ENCODE measurements around the gene ATP2B3. TPM values are rescaled to one million over a fixed set of nuclear protein-coding genes. Genes with fewer than 3 reads are reported as not detected.
A peak's percentile ranks its signal among the peaks of the same experiment; 100 is the strongest.

ATP2B3 gene
- total and polyA plus RNA-seq, 9 of the 15 experiments (the other 6 are each of a cell fraction or from before 2014, with no cell fraction given) = 0.04 TPM; not detected in 8

DNA sequence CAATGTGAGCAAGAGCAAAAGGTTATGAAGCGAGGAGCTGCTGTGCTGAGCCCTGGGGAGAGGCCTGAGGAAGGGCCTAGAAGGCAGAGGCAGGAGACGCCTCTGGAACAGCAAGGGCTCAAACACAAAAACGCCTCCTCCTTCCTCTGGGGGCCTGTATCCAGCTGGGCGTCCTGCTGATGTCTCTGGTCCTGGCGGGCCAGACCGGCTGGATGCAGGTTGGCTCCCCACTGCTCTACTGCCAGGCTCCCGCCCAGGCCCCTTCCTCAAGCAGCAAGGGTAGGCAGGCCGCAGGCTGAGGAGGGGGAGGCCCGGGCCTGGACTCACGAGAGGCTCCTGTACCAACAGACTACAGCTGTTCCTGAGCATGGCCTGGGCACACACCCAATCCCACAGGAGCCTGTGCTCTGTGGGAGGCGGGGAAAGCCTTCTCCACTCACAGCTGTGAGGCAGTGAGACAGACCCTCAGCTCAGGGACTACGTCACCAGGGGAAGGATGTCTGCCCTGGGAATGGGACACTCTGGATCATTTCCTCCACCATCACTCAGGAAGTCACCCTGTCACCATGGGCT is 49.3 kb upstream of the ATP2B3 start:
- peaks cover 0 to 35% of the 10 kb centered on the region in 2 experiments; a peak in 2 of 5 replicates for H3K4me1 ChIP-seq (replicated peaks in 1 of 2; ENCODE audit: control insufficient read depth in 2 of 2, insufficient read depth in 2 of 2, low read length in 2 of 2)
- ChIA-PET POLR2A (interaction anchor here (0.6 to 1.2 kb wide), 3 partner anchors 40 to 414 kb away, joined by 3 to 5 read pairs (median 3); no protein-coding TSS in a partner anchor), CTCF (ENCODE audit: low intra/inter-chr PET ratio) (no interaction called here)
- DNase-seq (ENCODE audit: extremely low read depth in 1 of 4, low spot score in 3 of 4) (no peak), ATAC-seq (no peak), FAIRE-seq (no peak)
- no peak overlapping the region for H3K4me2 ChIP-seq (ENCODE audit: insufficient read depth, low read length)
- no TSS peak for BruUV-seq (replicated peaks)
- H2AFZ ChIP-seq (ENCODE audit: low read depth, low read length) = no peak overlapping the region
- no peaks in the 10 kb centered on the region for H3K27me3 ChIP-seq (ENCODE audit: control insufficient read depth in 2 of 2, insufficient read depth in 2 of 2, low read length in 2 of 2)
- H4K20me1 ChIP-seq (replicated peaks; ENCODE audit: control insufficient read depth, insufficient read depth, low read length) = 0 out of 2 replicates have a peak, but pooled peaks cover 2% of the 10 kb centered on the region
- WGBS (ENCODE audit: insufficient coverage, low coverage, missing lambda C conversion rate) = 100% methylated on average over 1 of the region's 12 CpGs
- no peak for TF ChIP-seq BRF1 (IDR thresholded peaks at IDR 0.05; ENCODE audit: borderline replicate concordance, extremely low read depth, insufficient read length)
- no peak for TF ChIP-seq ZNF583 (CRISPR knock-in tag; IDR thresholded peaks at IDR 0.05)
- TF ChIP-seq SAP30 (IDR thresholded peaks at IDR 0.05; ENCODE audit: borderline replicate concordance, insufficient read depth, low read depth, low read length, poor library complexity, severe bottlenecking) = no peak
- TF ChIP-seq KLF6 (CRISPR knock-in tag; IDR thresholded peaks at IDR 0.05; ENCODE audit: borderline replicate concordance) = no peak
- no peak for TF ChIP-seq ZNF354B (CRISPR knock-in tag; IDR thresholded peaks at IDR 0.05)
- TF ChIP-seq CBFB (CRISPR knock-in tag; IDR thresholded peaks at IDR 0.05) = no peak
- TF ChIP-seq GABPB2 (CRISPR knock-in tag; conservative IDR thresholded peaks at IDR 0.05) = no peak
- no peak for TF ChIP-seq PTRF (tag; IDR thresholded peaks at IDR 0.05)
- no peak for TF ChIP-seq ZC3H8 (IDR thresholded peaks at IDR 0.05)
- no peak for TF ChIP-seq THRAP3 (IDR thresholded peaks at IDR 0.05; ENCODE audit: borderline replicate concordance)
- no peak for TF ChIP-seq ZBTB11 (CRISPR knock-in tag; IDR thresholded peaks at IDR 0.05)
- no peak for TF ChIP-seq ZNF586 (CRISPR knock-in tag; conservative IDR thresholded peaks at IDR 0.05)
- TF ChIP-seq PRPF4 (IDR thresholded peaks at IDR 0.05; ENCODE audit: insufficient read depth, low read depth, low read length, poor library complexity, severe bottlenecking) = no peak
- no peak for TF ChIP-seq FOXK1 (CRISPR knock-in tag; IDR thresholded peaks at IDR 0.05; ENCODE audit: borderline replicate concordance)
- TF ChIP-seq PHB (CRISPR knock-in tag; IDR thresholded peaks at IDR 0.05) = no peak
- TF ChIP-seq, protein P1, sequence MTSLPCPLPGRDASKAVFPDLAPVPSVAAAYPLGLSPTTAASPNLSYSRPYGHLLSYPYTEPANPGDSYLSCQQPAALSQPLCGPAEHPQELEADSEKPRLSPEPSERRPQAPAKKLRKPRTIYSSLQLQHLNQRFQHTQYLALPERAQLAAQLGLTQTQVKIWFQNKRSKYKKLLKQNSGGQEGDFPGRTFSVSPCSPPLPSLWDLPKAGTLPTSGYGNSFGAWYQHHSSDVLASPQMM (CRISPR knock-in tag; IDR thresholded peaks at IDR 0.05) = no peak
- no peak for TF ChIP-seq MTA3 (IDR thresholded peaks at IDR 0.05; ENCODE audit: borderline replicate concordance)
- in situ Hi-C loops (cut with MboI) (no loop called here), intact Hi-C loops (cut with micrococcal nuclease) (no loop called here)
- H3K9me3 ChIP-seq (replicated peaks; ENCODE audit: control insufficient read depth, insufficient read depth, low read depth, low read length) = no peaks in the 10 kb centered on the region
- H3K79me2 ChIP-seq (ENCODE audit: control insufficient read depth, insufficient read depth, low read length) = peaks cover 29% of the 10 kb centered on the region
- H3K36me3 ChIP-seq (ENCODE audit: control insufficient read depth, insufficient read depth, low read length) = peaks cover 53% of the 10 kb centered on the region; the same call in 2 of the 3 replicates
- peak overlapping the region in 1 of 2 experiments; percentile 97; a peak in 2 of 4 replicates for H3K9ac ChIP-seq (ENCODE audit: insufficient read depth in 1 of 2, low read depth in 2 of 2, low read length in 2 of 2)
- H3K4me3 ChIP-seq = no peak overlapping the region
- no peaks in the 10 kb centered on the region for H3K9me1 ChIP-seq (ENCODE audit: control insufficient read depth, insufficient read depth, low read length)
- H3K27ac ChIP-seq (ENCODE audit: extremely low read depth, low read depth, low read length) = no peak overlapping the region

Data from K562 (cell line).